GM23338 (cell line): ENCODE results near the gene THRB.

Experiments
- CREB1 ChIP-seq: fragments of 250-450 bp; sonication (Bioruptor Pico); IDR thresholded peaks from 2 replicates; pipeline ENCODE4 v1.5.0; 2020; ENCODE audit warnings: low read depth, mild to moderate bottlenecking, moderate library complexity
- EZH2 ChIP-seq: fragments of 200-600 bp; sonication (generic); IDR thresholded peaks from one replicate; pipeline ENCODE4 v1.8.0; 2017; ENCODE audit warnings: antibody characterized with exemption, mild to moderate bottlenecking, low read depth; ENCODE audit not compliant: unreplicated experiment
- EZH2phosphoT487 ChIP-seq: fragments of 200-600 bp; sonication (generic); IDR thresholded peaks from one replicate; pipeline ENCODE4 v1.8.1; 2018; ENCODE audit warnings: antibody characterized with exemption; ENCODE audit not compliant: unreplicated experiment
- JUNB ChIP-seq: IDR thresholded peaks from one replicate; pipeline ENCODE4 v1.6.1; 2016; ENCODE audit warnings: antibody characterized with exemption; ENCODE audit not compliant: unreplicated experiment
- POLR2AphosphoS5 ChIP-seq: IDR thresholded peaks from 2 replicates; pipeline ENCODE4 v1.6.1; 2016; ENCODE audit warnings: antibody characterized with exemption, low read depth
- STAT1 ChIP-seq: IDR thresholded peaks from one replicate; pipeline ENCODE4 v1.6.1; 2016; ENCODE audit warnings: antibody characterized with exemption; ENCODE audit not compliant: unreplicated experiment
- ZNF114 ChIP-seq: fragments of 250-450 bp; sonication (Bioruptor Pico); IDR thresholded peaks from 2 replicates; pipeline ENCODE4 v1.5.0; 2020; ENCODE audit warnings: mild to moderate bottlenecking, moderate library complexity
- ZNF331 ChIP-seq: fragments of 250-450 bp; sonication (Bioruptor Pico); IDR thresholded peaks from 2 replicates; pipeline ENCODE4 v1.5.0; 2020; ENCODE audit warnings: low read depth, mild to moderate bottlenecking, moderate library complexity
- TF ChIP-seq, protein P1 (sequence below), 2 experiments: fragments of 200-600 bp in 1 of 2; sonication (generic) in 1 of 2; conservative IDR thresholded peaks; 2 replicates each; pipeline versions ENCODE4 v1.5.1 to v1.6.1; 2016 to 2017; ENCODE audit warnings: antibody characterized with exemption in 2 of 2, low read depth in 2 of 2, mild to moderate bottlenecking in 2 of 2, moderate library complexity in 1 of 2
- TF ChIP-seq, protein P2 (sequence below): IDR thresholded peaks from one replicate; pipeline ENCODE4 v1.6.1; 2018; ENCODE audit warnings: antibody characterized with exemption; ENCODE audit not compliant: unreplicated experiment

DNA sequence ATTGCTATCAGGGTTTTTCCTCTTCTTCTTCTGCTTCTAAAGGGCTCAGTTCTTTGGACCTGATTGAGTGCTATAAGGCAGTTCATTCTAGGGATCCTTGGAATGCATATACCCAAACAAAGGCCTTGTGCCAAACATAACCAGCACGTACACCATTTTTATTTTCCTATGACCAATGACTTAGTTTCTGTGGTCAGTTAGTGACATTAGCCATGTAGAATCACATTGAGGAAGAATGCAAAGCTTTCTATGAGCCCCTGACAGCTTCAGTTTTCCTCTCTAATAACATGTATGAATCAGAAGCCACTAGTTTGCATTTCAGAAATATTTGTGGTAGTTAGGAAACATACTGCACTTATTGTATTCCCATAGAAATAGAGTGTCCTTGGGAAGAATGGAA lies 240.0 kb downstream of the THRB start:
- TF ChIP-seq, protein P1, sequence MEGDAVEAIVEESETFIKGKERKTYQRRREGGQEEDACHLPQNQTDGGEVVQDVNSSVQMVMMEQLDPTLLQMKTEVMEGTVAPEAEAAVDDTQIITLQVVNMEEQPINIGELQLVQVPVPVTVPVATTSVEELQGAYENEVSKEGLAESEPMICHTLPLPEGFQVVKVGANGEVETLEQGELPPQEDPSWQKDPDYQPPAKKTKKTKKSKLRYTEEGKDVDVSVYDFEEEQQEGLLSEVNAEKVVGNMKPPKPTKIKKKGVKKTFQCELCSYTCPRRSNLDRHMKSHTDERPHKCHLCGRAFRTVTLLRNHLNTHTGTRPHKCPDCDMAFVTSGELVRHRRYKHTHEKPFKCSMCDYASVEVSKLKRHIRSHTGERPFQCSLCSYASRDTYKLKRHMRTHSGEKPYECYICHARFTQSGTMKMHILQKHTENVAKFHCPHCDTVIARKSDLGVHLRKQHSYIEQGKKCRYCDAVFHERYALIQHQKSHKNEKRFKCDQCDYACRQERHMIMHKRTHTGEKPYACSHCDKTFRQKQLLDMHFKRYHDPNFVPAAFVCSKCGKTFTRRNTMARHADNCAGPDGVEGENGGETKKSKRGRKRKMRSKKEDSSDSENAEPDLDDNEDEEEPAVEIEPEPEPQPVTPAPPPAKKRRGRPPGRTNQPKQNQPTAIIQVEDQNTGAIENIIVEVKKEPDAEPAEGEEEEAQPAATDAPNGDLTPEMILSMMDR (conservative IDR thresholded peaks at IDR 0.05; ENCODE audit: low read depth in 2 of 2), result no peak
- no peak for TF ChIP-seq EZH2phosphoT487
- TF ChIP-seq, protein P2, sequence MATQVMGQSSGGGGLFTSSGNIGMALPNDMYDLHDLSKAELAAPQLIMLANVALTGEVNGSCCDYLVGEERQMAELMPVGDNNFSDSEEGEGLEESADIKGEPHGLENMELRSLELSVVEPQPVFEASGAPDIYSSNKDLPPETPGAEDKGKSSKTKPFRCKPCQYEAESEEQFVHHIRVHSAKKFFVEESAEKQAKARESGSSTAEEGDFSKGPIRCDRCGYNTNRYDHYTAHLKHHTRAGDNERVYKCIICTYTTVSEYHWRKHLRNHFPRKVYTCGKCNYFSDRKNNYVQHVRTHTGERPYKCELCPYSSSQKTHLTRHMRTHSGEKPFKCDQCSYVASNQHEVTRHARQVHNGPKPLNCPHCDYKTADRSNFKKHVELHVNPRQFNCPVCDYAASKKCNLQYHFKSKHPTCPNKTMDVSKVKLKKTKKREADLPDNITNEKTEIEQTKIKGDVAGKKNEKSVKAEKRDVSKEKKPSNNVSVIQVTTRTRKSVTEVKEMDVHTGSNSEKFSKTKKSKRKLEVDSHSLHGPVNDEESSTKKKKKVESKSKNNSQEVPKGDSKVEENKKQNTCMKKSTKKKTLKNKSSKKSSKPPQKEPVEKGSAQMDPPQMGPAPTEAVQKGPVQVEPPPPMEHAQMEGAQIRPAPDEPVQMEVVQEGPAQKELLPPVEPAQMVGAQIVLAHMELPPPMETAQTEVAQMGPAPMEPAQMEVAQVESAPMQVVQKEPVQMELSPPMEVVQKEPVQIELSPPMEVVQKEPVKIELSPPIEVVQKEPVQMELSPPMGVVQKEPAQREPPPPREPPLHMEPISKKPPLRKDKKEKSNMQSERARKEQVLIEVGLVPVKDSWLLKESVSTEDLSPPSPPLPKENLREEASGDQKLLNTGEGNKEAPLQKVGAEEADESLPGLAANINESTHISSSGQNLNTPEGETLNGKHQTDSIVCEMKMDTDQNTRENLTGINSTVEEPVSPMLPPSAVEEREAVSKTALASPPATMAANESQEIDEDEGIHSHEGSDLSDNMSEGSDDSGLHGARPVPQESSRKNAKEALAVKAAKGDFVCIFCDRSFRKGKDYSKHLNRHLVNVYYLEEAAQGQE, result no peak
- no peak for TF ChIP-seq POLR2AphosphoS5
- no peak for TF ChIP-seq EZH2
- no peak for TF ChIP-seq STAT1
- no peak for TF ChIP-seq CREB1 (CRISPR knock-in tag)
- no peak for TF ChIP-seq JUNB
- TF ChIP-seq ZNF331 (CRISPR knock-in tag), result no peak
- TF ChIP-seq ZNF114 (CRISPR knock-in tag), result no peak
